ENCODE measurements around the gene CENPC.

Gene CENPC

GRCh38 chr4:67581208-67581857 is 36.0 kb upstream of the CENPC start:
- TF ChIP-seq CTCF (IDR thresholded peaks at IDR 0.05; ENCODE audit: insufficient read depth, low read length, poor library complexity, severe bottlenecking) = no peak
- Histone ChIP-seq H3K4me3 (replicated peaks; ENCODE audit: low read depth, low read length) (peak overlapping the region; percentile 31; the same call in 1 of the 2 replicates), H3K27me3 (replicated peaks; ENCODE audit: control insufficient read depth, insufficient read depth, low read length) (no peaks in the 10 kb centered on the region), H3K36me3 (ENCODE audit: control insufficient read depth, insufficient read depth, low read length) (no peaks in the 10 kb centered on the region; the same call in 1 of the 2 replicates)
- no peak for DNase-seq (ENCODE audit: extremely low read depth, insufficient read length)

- no peak overlapping the region for H3K4me3 ChIP-seq (replicated peaks; ENCODE audit: low read depth, low read length)
- no peak for TF ChIP-seq CTCF (IDR thresholded peaks at IDR 0.05; ENCODE audit: insufficient read depth, low read length, poor library complexity, severe bottlenecking)
- H3K36me3 ChIP-seq (ENCODE audit: control insufficient read depth, insufficient read depth, low read length) = no peaks in the 10 kb centered on the region; the same call in 1 of the 2 replicates
- H3K27me3 ChIP-seq (replicated peaks; ENCODE audit: control insufficient read depth, insufficient read depth, low read length) = no peaks in the 10 kb centered on the region
- DNase-seq (ENCODE audit: extremely low read depth, insufficient read length) = peak; percentile 29
Measured at GRCh38 chr4:67580577-67580976, 35.3 kb upstream of the CENPC start.

- no peaks in the 10 kb centered on the region; the same call in 1 of the 2 replicates for H3K36me3 ChIP-seq (ENCODE audit: control insufficient read depth, insufficient read depth, low read length)
- no peak for TF ChIP-seq CTCF (IDR thresholded peaks at IDR 0.05; ENCODE audit: insufficient read depth, low read length, poor library complexity, severe bottlenecking)
- no peak overlapping the region for H3K4me3 ChIP-seq (replicated peaks; ENCODE audit: low read depth, low read length)
- H3K27me3 ChIP-seq (replicated peaks; ENCODE audit: control insufficient read depth, insufficient read depth, low read length) = no peaks in the 10 kb centered on the region
- DNase-seq (ENCODE audit: extremely low read depth, insufficient read length) = peak; percentile 64
Measured at GRCh38 chr4:67576538-67576937, 31.2 kb upstream of the CENPC start.

- DNase-seq (ENCODE audit: extremely low read depth, insufficient read length) = no peak
- no peak for TF ChIP-seq CTCF (IDR thresholded peaks at IDR 0.05; ENCODE audit: insufficient read depth, low read length, poor library complexity, severe bottlenecking)
- no peaks in the 10 kb centered on the region for H3K27me3 ChIP-seq (replicated peaks; ENCODE audit: control insufficient read depth, insufficient read depth, low read length)
- H3K36me3 ChIP-seq (ENCODE audit: control insufficient read depth, insufficient read depth, low read length) = no peaks in the 10 kb centered on the region; the same call in 1 of the 2 replicates
- H3K4me3 ChIP-seq (replicated peaks; ENCODE audit: low read depth, low read length) = peak overlapping the region; percentile 49
Measured at GRCh38 chr4:67576059-67576466, 30.8 kb upstream of the CENPC start.

GRCh38 chr4:67575232-67576058 is 30.1 kb upstream of the CENPC start:
- TF ChIP-seq CTCF (IDR thresholded peaks at IDR 0.05; ENCODE audit: insufficient read depth, low read length, poor library complexity, severe bottlenecking) = no peak
- no peaks in the 10 kb centered on the region for H3K27me3 ChIP-seq (replicated peaks; ENCODE audit: control insufficient read depth, insufficient read depth, low read length)
- no peaks in the 10 kb centered on the region; the same call in 1 of the 2 replicates for H3K36me3 ChIP-seq (ENCODE audit: control insufficient read depth, insufficient read depth, low read length)
- peak overlapping the region; percentile 49 for H3K4me3 ChIP-seq (replicated peaks; ENCODE audit: low read depth, low read length)
- peak; percentile 64 for DNase-seq (ENCODE audit: extremely low read depth, insufficient read length)
